ENCODE results near the gene FKBP1A. TPM values are rescaled to one million over a fixed set of nuclear protein-coding genes. Genes with fewer than 3 reads are reported as not detected.

FKBP1A gene
- total and polyA plus RNA-seq, 2 donors (not counting 3 experiments of a cell fraction or from before 2014, with no cell fraction given): 968 to 1,972 TPM

DNA sequence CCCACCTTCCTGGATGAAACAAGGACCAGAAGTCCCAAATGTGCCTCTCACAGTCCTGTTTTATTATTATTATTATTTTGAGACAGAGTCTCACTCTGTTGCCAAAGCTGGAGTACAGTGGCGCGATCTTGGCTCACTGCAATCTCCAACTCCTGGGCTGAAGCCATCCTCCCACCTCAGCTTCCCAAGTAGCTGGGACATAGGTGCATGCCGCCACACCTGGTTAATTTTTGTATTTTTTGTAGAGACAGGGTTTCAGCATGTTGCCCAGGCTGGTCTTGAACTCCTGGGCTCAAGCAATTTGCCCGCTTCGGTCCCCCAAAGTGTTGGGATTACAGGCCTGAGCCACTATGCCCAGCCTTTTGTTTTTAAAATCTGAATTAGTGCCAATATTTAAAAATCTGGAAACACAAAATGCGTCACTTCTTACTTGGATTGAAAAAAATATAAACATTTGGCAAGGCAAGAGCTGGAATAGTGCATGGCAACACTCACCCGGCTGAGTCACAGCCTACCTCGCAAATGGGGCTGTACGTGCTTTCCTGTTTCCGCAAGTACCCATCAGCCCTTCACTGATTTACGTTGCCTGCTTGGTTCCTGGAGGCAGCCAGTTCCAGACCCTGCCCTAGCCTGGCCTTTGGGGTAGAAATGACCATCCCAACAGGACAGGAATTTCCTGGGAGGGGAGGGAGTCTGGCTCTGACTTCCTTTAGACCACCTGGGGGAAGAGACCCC, 70.2 kb downstream of the FKBP1A start:
- H3K36me3 ChIP-seq (ENCODE audit: control insufficient read depth in 2 of 2, extremely low read depth in 1 of 2, insufficient read depth in 2 of 2, low read length in 2 of 2): no peaks in the 10 kb centered on the region
- H3K9ac ChIP-seq (replicated peaks; ENCODE audit: extremely low read depth, insufficient read depth, low read length): peak overlapping the region; percentile 99
- H3K27me3 ChIP-seq (ENCODE audit: control insufficient read depth in 2 of 2, insufficient read depth in 2 of 2, low read length in 2 of 2): no peaks in the 10 kb centered on the region
- H3K79me2 ChIP-seq (ENCODE audit: control insufficient read depth, insufficient read depth, low read length): peaks cover 8% of the 10 kb centered on the region
- TF ChIP-seq EZH2 (IDR thresholded peaks at IDR 0.05; ENCODE audit: borderline replicate concordance, low read depth, low read length, severe bottlenecking) (no peak), JUN (IDR thresholded peaks at IDR 0.05; ENCODE audit: borderline replicate concordance, insufficient read depth, insufficient read length, low read depth) (peak; percentile 90), POLR2AphosphoS5 (IDR thresholded peaks at IDR 0.05; ENCODE audit: insufficient read depth, low read depth, low read length) (peak; percentile 90), FOS (IDR thresholded peaks at IDR 0.05; ENCODE audit: borderline replicate concordance, insufficient read depth, low read length) (peak; percentile 99), GATA2 (IDR thresholded peaks at IDR 0.05; ENCODE audit: insufficient read depth, insufficient read length, low read depth, low read length) (peak; percentile 38), POLR2A (IDR thresholded peaks at IDR 0.05; ENCODE audit: low read depth, low read length) (peak; percentile 33), MYC (IDR thresholded peaks at IDR 0.05; ENCODE audit: low read depth, low read length) (peak; percentile 78)
- TF ChIP-seq, protein P1, sequence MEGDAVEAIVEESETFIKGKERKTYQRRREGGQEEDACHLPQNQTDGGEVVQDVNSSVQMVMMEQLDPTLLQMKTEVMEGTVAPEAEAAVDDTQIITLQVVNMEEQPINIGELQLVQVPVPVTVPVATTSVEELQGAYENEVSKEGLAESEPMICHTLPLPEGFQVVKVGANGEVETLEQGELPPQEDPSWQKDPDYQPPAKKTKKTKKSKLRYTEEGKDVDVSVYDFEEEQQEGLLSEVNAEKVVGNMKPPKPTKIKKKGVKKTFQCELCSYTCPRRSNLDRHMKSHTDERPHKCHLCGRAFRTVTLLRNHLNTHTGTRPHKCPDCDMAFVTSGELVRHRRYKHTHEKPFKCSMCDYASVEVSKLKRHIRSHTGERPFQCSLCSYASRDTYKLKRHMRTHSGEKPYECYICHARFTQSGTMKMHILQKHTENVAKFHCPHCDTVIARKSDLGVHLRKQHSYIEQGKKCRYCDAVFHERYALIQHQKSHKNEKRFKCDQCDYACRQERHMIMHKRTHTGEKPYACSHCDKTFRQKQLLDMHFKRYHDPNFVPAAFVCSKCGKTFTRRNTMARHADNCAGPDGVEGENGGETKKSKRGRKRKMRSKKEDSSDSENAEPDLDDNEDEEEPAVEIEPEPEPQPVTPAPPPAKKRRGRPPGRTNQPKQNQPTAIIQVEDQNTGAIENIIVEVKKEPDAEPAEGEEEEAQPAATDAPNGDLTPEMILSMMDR (IDR thresholded peaks at IDR 0.05; ENCODE audit: extremely low read depth in 1 of 2, insufficient read depth in 1 of 2, low read depth in 1 of 2, low read length in 2 of 2): no peak
- TF ChIP-seq, protein P2, sequence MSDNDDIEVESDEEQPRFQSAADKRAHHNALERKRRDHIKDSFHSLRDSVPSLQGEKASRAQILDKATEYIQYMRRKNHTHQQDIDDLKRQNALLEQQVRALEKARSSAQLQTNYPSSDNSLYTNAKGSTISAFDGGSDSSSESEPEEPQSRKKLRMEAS (IDR thresholded peaks at IDR 0.05; ENCODE audit: insufficient read depth, insufficient read length): peak; percentile 8
- H3K4me1 ChIP-seq (ENCODE audit: control insufficient read depth, extremely low read depth, insufficient read depth, low read length): peaks cover 51% of the 10 kb centered on the region
- intact Hi-C loops (cut with micrococcal nuclease): loop anchor here (1.0 to 5.0 kb wide), 5 partner anchors 9 to 489 kb away; partner anchors contain the start of gene RAD21L1
- peak overlapping the region; percentile 26 for H3K4me2 ChIP-seq (ENCODE audit: insufficient read depth, low read length)
- DNase-seq (ENCODE audit: low read depth, low spot score) (peak; percentile 99), FAIRE-seq (peak; percentile 100)
- H3K9me1 ChIP-seq (replicated peaks; ENCODE audit: control insufficient read depth, extremely low read depth, insufficient read depth, low read length): no peaks in the 10 kb centered on the region
- no peak overlapping the region for H3K4me3 ChIP-seq (replicated peaks in 1 of 3; ENCODE audit: insufficient read depth in 1 of 3, low read depth in 1 of 3, low read length in 3 of 3)
- no peaks in the 10 kb centered on the region for H4K20me1 ChIP-seq (replicated peaks; ENCODE audit: control insufficient read depth, extremely low read depth, insufficient read depth, low read length)
- no TSS peak for BruUV-seq (replicated peaks)
- POLR2A ChIA-PET: interaction anchor here (0.8 to 1.7 kb wide), 4 partner anchors 10 to 69 kb away, joined by 3 to 4 read pairs (median 4); no protein-coding TSS in a partner anchor
- dilution Hi-C loops (cut with MboI; ENCODE audit: extremely low pct_ligation_motif_present, low sequenced_read_pairs): loop anchor here (25.0 kb wide), 1 partner anchor 115 kb away; no protein-coding TSS in a partner anchor
- no peak overlapping the region for H2AFZ ChIP-seq (ENCODE audit: low read depth, low read length)
- CTCF ChIA-PET: interaction anchor here (0.6 to 2.4 kb wide), 15 partner anchors 10 to 181 kb away, joined by 3 to 21 read pairs (median 4); partner anchors contain the start of gene NSFL1C
- H3K27ac ChIP-seq (ENCODE audit: insufficient read depth, low read depth, low read length): peak overlapping the region; percentile 99
- no peaks in the 10 kb centered on the region for H3K9me3 ChIP-seq (replicated peaks; ENCODE audit: control insufficient read depth, insufficient read depth, low read length)

All from endothelial cell of umbilical vein (primary cell).